H9 (cell line): ENCODE measurements around the gene MBTPS1. TPM values are rescaled to one million over a fixed set of nuclear protein-coding genes. Genes with fewer than 3 reads are reported as not detected.

Experiments
- DNase-seq: peaks from one replicate; pipeline ENCODE4 v3.0.0-alpha.2; 2017
- H2AFZ ChIP-seq: one replicate; pipeline ENCODE4 v1.6.1; 2013; ENCODE audit warnings: mild to moderate bottlenecking, low read length, control low read depth, moderate library complexity
- H2AK5ac ChIP-seq: 2 replicates; pipeline ENCODE4 v1.6.1; 2013; ENCODE audit warnings: low read length, control low read depth, mixed read lengths; ENCODE audit not compliant: insufficient read length
- H2BK120ac ChIP-seq: one replicate; pipeline ENCODE4 v1.6.1; 2013; ENCODE audit warnings: low read depth, mild to moderate bottlenecking, low read length, control low read depth, inconsistent platforms; ENCODE audit not compliant: poor library complexity, severe bottlenecking
- H2BK12ac ChIP-seq: 2 replicates; pipeline ENCODE4 v1.6.1; 2013; ENCODE audit warnings: low read length, control low read depth, mixed read lengths, low read depth; ENCODE audit not compliant: insufficient read length
- H2BK15ac ChIP-seq: 2 replicates; pipeline ENCODE4 v1.6.1; 2013; ENCODE audit warnings: low read depth, low read length, control low read depth
- H2BK20ac ChIP-seq: one replicate; pipeline ENCODE4 v1.6.1; 2013; ENCODE audit warnings: low read depth, mild to moderate bottlenecking, low read length, control low read depth, inconsistent platforms; ENCODE audit not compliant: poor library complexity, severe bottlenecking
- H2BK5ac ChIP-seq: 2 replicates; pipeline ENCODE4 v1.6.1; 2013; ENCODE audit warnings: low read length, control low read depth, mixed read lengths; ENCODE audit not compliant: insufficient read length
- H3K14ac ChIP-seq: 2 replicates; pipeline ENCODE4 v1.6.1; 2013; ENCODE audit warnings: low read length, control low read depth; ENCODE audit not compliant: insufficient read depth
- H3K18ac ChIP-seq: 2 replicates; pipeline ENCODE4 v1.6.1; 2013; ENCODE audit warnings: low read depth, mild to moderate bottlenecking, mixed read lengths, low read length, control low read depth; ENCODE audit not compliant: insufficient read length
- H3K23ac ChIP-seq: 2 replicates; pipeline ENCODE4 v1.6.1; 2013; ENCODE audit warnings: low read length, control low read depth, mixed read lengths, low read depth; ENCODE audit not compliant: insufficient read length
- H3K23me2 ChIP-seq: 2 replicates; pipeline ENCODE4 v1.6.1; 2013; ENCODE audit warnings: low read depth, mild to moderate bottlenecking, mixed read lengths, low read length, control low read depth; ENCODE audit not compliant: insufficient read length, poor library complexity, severe bottlenecking
- H3K27ac ChIP-seq: 2 replicates; pipeline ENCODE4 v1.5.1; 2013; ENCODE audit warnings: low read length, control low read depth, mixed read lengths, low read depth; ENCODE audit not compliant: insufficient read length
- H3K27me3 ChIP-seq: 2 replicates; pipeline ENCODE4 v1.6.1; 2013; ENCODE audit warnings: low read length, control low read depth, inconsistent platforms; ENCODE audit not compliant: insufficient read depth
- H3K4ac ChIP-seq: 2 replicates; pipeline ENCODE4 v1.6.1; 2013; ENCODE audit warnings: low read depth, mild to moderate bottlenecking, control low read depth, inconsistent platforms, low read length, moderate library complexity
- H3K4me1 ChIP-seq: 2 replicates; pipeline ENCODE4 v1.6.1; 2013; ENCODE audit warnings: low read length, control low read depth, inconsistent platforms; ENCODE audit not compliant: insufficient read depth
- H3K4me2 ChIP-seq: 2 replicates; pipeline ENCODE4 v1.6.1; 2013; ENCODE audit warnings: low read length, control low read depth, mixed read lengths; ENCODE audit not compliant: insufficient read length, insufficient read depth
- H3K56ac ChIP-seq: 2 replicates; pipeline ENCODE4 v1.6.1; 2013; ENCODE audit warnings: low read depth, mild to moderate bottlenecking, mixed read lengths, low read length, control low read depth; ENCODE audit not compliant: insufficient read length
- H3K79me1 ChIP-seq: 2 replicates; pipeline ENCODE4 v1.6.1; 2013; ENCODE audit warnings: low read depth, mild to moderate bottlenecking, moderate library complexity, low read length, control low read depth, inconsistent platforms; ENCODE audit not compliant: insufficient read depth, poor library complexity, severe bottlenecking
- H3K79me2 ChIP-seq: 2 replicates; pipeline ENCODE4 v1.6.1; 2013; ENCODE audit warnings: low read length, control low read depth, inconsistent platforms; ENCODE audit not compliant: insufficient read depth
- H3K9ac ChIP-seq: 2 replicates; pipeline ENCODE4 v1.6.1; 2013; ENCODE audit warnings: low read length, control low read depth, mixed read lengths; ENCODE audit not compliant: insufficient read length; ENCODE audit errors: extremely low read depth
- H3K9me3 ChIP-seq: one replicate; pipeline ENCODE4 v1.6.1; 2013; ENCODE audit warnings: low read depth, low read length, inconsistent platforms; ENCODE audit not compliant: control insufficient read depth
- H3T11ph ChIP-seq: one replicate; pipeline ENCODE4 v1.6.1; 2013; ENCODE audit warnings: mild to moderate bottlenecking, low read length, control low read depth, inconsistent platforms
- H4K20me1 ChIP-seq: one replicate; pipeline ENCODE4 v1.6.1; 2013; ENCODE audit not compliant: control insufficient read depth, insufficient read length, insufficient read depth
- H4K5ac ChIP-seq: 2 replicates; pipeline ENCODE4 v1.6.1; 2013; ENCODE audit warnings: low read depth, mild to moderate bottlenecking, mixed read lengths, low read length, control low read depth; ENCODE audit not compliant: insufficient read length
- H4K8ac ChIP-seq: replicated peaks from 2 replicates; pipeline ENCODE4 v1.6.1; 2013; ENCODE audit warnings: low read length, control low read depth, mixed read lengths, low read depth; ENCODE audit not compliant: insufficient read length
- H4K91ac ChIP-seq: 2 replicates; pipeline ENCODE4 v1.6.1; 2013; ENCODE audit warnings: low read depth, mild to moderate bottlenecking, moderate library complexity, mixed read lengths, low read length, control low read depth; ENCODE audit not compliant: insufficient read length
- H3K27ac Mint-ChIP-seq, 3 experiments: 2 replicates in 2 of 3; 3 replicates in 1 of 3; pipeline ENCODE4 v1.8.0; 2020 to 2021; ENCODE audit warnings: mixed read lengths in 3 of 3, mild to moderate bottlenecking in 1 of 3, moderate library complexity in 1 of 3
- H3K27me3 Mint-ChIP-seq: 2 replicates; pipeline ENCODE4 v1.8.0; 2021; ENCODE audit warnings: low read depth, mild to moderate bottlenecking, moderate library complexity, mixed read lengths
- H3K36me3 Mint-ChIP-seq, 3 experiments: 2 replicates in 2 of 3; 3 replicates in 1 of 3; pipeline ENCODE4 v1.8.0; 2020 to 2021; ENCODE audit warnings: low read depth in 3 of 3, mixed read lengths in 3 of 3; ENCODE audit not compliant: insufficient read depth in 1 of 3
- H3K4me1 Mint-ChIP-seq, 2 experiments: 2 replicates each; pipeline ENCODE4 v1.8.0; 2020; ENCODE audit warnings: mixed read lengths in 2 of 2
- H3K4me3 Mint-ChIP-seq, 2 experiments: 2 replicates in 1 of 2; 3 replicates in 1 of 2; pipeline ENCODE4 v1.8.0; 2020 to 2021; ENCODE audit warnings: mild to moderate bottlenecking in 2 of 2, mixed read lengths in 2 of 2, moderate library complexity in 1 of 2
- H3K9me3 Mint-ChIP-seq, 2 experiments: 2 replicates in 1 of 2; 3 replicates in 1 of 2; pipeline ENCODE4 v1.8.0; 2020; ENCODE audit warnings: mild to moderate bottlenecking in 2 of 2, mixed read lengths in 2 of 2, moderate library complexity in 1 of 2
- CTCF ChIP-seq: fragments of 200-600 bp; sonication (generic); conservative IDR thresholded peaks from 3 replicates; pipeline ENCODE4 v1.8.0; 2021; ENCODE audit warnings: antibody characterized with exemption, mild to moderate bottlenecking
- WGBS: extraction: QIAGEN DNeasy Blood & Tissue Kit; methylation state at CpG from one replicate; pipeline ENCODE4 v1.1.7; 2013; ENCODE audit warnings: missing lambda C conversion rate, low lambda C conversion rate, mixed read lengths; ENCODE audit not compliant: insufficient read length; ENCODE audit errors: extremely low coverage; 5-methylcytosine and 5-hydroxymethylcytosine counted together
- total RNA-seq: library from RNA; stranded (reverse); gene quantifications from 2 replicates; pipeline ENCODE4 v1.2.1, GENCODE V29; 2021

The MBTPS1 gene
- total RNA-seq, 1 experiment from 2014 or later = 48.7 TPM

- Mint-ChIP-seq H3K27ac (no peak overlapping the region), H3K36me3 (peaks cover 0 to 5% (median 3%) of the 10 kb centered on the region in 3 experiments; a peak in 4 of 7 replicates), H3K27me3 (peaks cover 28% of the 10 kb centered on the region), H3K4me1 (peaks cover 8 to 17% of the 10 kb centered on the region in 2 experiments), H3K4me3 (no peak overlapping the region), H3K9me3 (peaks cover 12 to 14% of the 10 kb centered on the region in 2 experiments)
- no peaks in the 10 kb centered on the region for H3K4me1 ChIP-seq
- H2AFZ ChIP-seq = no peak overlapping the region
- no peak overlapping the region for H3K18ac ChIP-seq
- H2BK15ac ChIP-seq = no peak overlapping the region
- no peak overlapping the region for H4K8ac ChIP-seq
- H2BK12ac ChIP-seq = no peak overlapping the region
- H3K27me3 ChIP-seq = no peaks in the 10 kb centered on the region
- no peak overlapping the region for H2BK5ac ChIP-seq
- no peak overlapping the region for H3K4ac ChIP-seq
- H3K27ac ChIP-seq = no peak overlapping the region
- H2BK120ac ChIP-seq = no peak overlapping the region
- TF ChIP-seq CTCF = no peak
- H4K91ac ChIP-seq = no peak overlapping the region
- no CpG with 5 or more reads among the region's 12 CpGs for WGBS
- H3K56ac ChIP-seq = no peak overlapping the region
- no peak overlapping the region for H3T11ph ChIP-seq
- no peak for DNase-seq
- no peak overlapping the region for H3K9ac ChIP-seq
- no peak overlapping the region for H3K23ac ChIP-seq
- no peaks in the 10 kb centered on the region for H3K23me2 ChIP-seq
- H3K9me3 ChIP-seq = no peaks in the 10 kb centered on the region
- H3K79me2 ChIP-seq = no peaks in the 10 kb centered on the region
- H2AK5ac ChIP-seq = no peak overlapping the region
- H4K20me1 ChIP-seq = no peaks in the 10 kb centered on the region
- no peak overlapping the region for H2BK20ac ChIP-seq
- H4K5ac ChIP-seq = no peak overlapping the region
- no peaks in the 10 kb centered on the region for H3K79me1 ChIP-seq
- no peak overlapping the region for H3K14ac ChIP-seq
- no peak overlapping the region for H3K4me2 ChIP-seq
These were observed 101.3 kb downstream of the MBTPS1 start for GRCh38 chr16:84015399-84015798.
